ENCODE data around the gene GAB2.

The GAB2 gene

GRCh38 chr11:78168539-78169477 lies 248.8 kb downstream of the GAB2 start:
- ChIA-PET CTCF (interaction anchor here (1.2 to 2.1 kb wide), 4 partner anchors 11 to 21 kb away, joined by 3 to 6 read pairs (median 3); no protein-coding TSS in a partner anchor), POLR2A (no interaction called here)
- Histone ChIP-seq H3K4me1 (ENCODE audit: control extremely low read depth in 1 of 4, control insufficient read depth in 4 of 4, insufficient read depth in 4 of 4, low read length in 3 of 4) (no peaks in the 10 kb centered on the region), H3K27ac (ENCODE audit: insufficient read depth in 1 of 2, low read depth in 1 of 2, low read length in 2 of 2, poor library complexity in 1 of 2, severe bottlenecking in 2 of 2) (no peak overlapping the region), H3K9me3 (ENCODE audit: control extremely low read depth in 1 of 5, control insufficient read depth in 4 of 5, insufficient read depth in 2 of 5, low read depth in 1 of 5, low read length in 4 of 5) (peaks cover 0 to 2% (median 0%) of the 10 kb centered on the region in 5 experiments), H3K27me3 (replicated peaks in 2 of 5; ENCODE audit: control insufficient read depth in 4 of 5, insufficient read depth in 5 of 5, low read length in 4 of 5) (no peaks in the 10 kb centered on the region), H3K36me3 (ENCODE audit: control insufficient read depth in 4 of 4, insufficient read depth in 4 of 4, low read length in 3 of 4) (peaks cover 0 to 3% (median under 1%) of the 10 kb centered on the region in 4 experiments), H3K4me3 (ENCODE audit: control insufficient read depth in 1 of 7, extremely low read depth in 1 of 7, insufficient read depth in 4 of 7, low read depth in 2 of 7, low read length in 6 of 7) (no peak overlapping the region)
- WGBS (ENCODE audit: insufficient coverage): 95% methylated on average over 17 of the region's 17 CpGs
- DNase-seq: no peak

DNA sequence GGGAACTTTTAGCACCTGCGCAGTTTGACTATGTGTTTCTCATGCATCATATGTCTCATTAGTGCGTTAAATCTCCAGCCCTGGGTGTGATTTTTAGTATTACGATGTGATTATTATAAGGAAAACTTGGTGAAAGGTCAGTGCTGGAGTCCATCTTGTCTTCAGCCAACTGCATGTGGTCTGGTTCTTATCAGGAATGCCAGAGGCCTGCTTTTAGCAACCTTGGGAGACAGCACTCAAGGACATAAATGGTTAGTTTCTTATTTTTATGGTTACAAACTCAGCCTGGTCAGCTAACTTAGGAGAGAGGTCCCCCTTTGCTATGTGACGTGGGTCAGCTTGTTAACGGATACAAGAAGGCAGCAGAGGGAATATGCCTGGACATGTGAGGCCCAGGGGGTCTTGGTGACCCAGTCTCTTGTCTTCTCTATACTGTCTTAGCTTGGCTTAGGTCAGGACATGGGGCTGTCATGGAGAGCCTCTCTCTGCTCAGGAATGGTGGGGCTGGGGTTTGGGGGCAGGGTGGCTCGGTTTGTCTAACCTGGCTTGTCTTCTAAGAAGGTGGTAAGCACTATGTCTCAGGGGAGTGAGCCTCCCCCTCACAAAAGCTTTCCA lies 250.7 kb downstream of the GAB2 start:
- Histone ChIP-seq H3K4me3 (ENCODE audit: control insufficient read depth in 1 of 7, extremely low read depth in 1 of 7, insufficient read depth in 4 of 7, low read depth in 2 of 7, low read length in 6 of 7) (no peak overlapping the region), H3K4me1 (ENCODE audit: control extremely low read depth in 1 of 4, control insufficient read depth in 4 of 4, insufficient read depth in 4 of 4, low read length in 3 of 4) (no peaks in the 10 kb centered on the region), H3K9me3 (ENCODE audit: control extremely low read depth in 1 of 5, control insufficient read depth in 4 of 5, insufficient read depth in 2 of 5, low read depth in 1 of 5, low read length in 4 of 5) (peaks cover 0 to 2% (median 0%) of the 10 kb centered on the region in 5 experiments), H3K27ac (ENCODE audit: insufficient read depth in 1 of 2, low read depth in 1 of 2, low read length in 2 of 2, poor library complexity in 1 of 2, severe bottlenecking in 2 of 2) (no peak overlapping the region), H3K27me3 (replicated peaks in 2 of 5; ENCODE audit: control insufficient read depth in 4 of 5, insufficient read depth in 5 of 5, low read length in 4 of 5) (no peaks in the 10 kb centered on the region), H3K36me3 (ENCODE audit: control insufficient read depth in 4 of 4, insufficient read depth in 4 of 4, low read length in 3 of 4) (no peaks in the 10 kb centered on the region)
- no peak for DNase-seq
- CTCF ChIA-PET: interaction anchor here (1.1 kb wide), 1 partner anchor 8 kb away, joined by 3 read pairs; no protein-coding TSS in a partner anchor
- 98% methylated on average over 5 of the region's 6 CpGs for WGBS (ENCODE audit: insufficient coverage)
- POLR2A ChIA-PET: interaction anchor here (0.6 kb wide), 1 partner anchor 11 kb away, joined by 3 read pairs; no protein-coding TSS in a partner anchor
